ENCODE measurements around the gene CCL4L2. TPM values are rescaled to one million over a fixed set of nuclear protein-coding genes. Genes with fewer than 3 reads are reported as not detected.
"Not testable (repeated sequence)": the region's sequence is repeated elsewhere in the genome, so short reads cannot be mapped to it uniquely, and the experiment has no call there.

CCL4L2 gene
- total RNA-seq (2021; fragmentation: NEBNext Ultra II Directional; extraction: Animal tissue kit (Norgen Biotek cat#: 25700)) (not detected in 2 replicates), polyA plus RNA-seq (2011; rRNA removed) (not detected in 2 replicates), polyA minus RNA-seq (2011; rRNA and poly(A)+ RNA removed) (not detected in 2 replicates)
- not detected for polyA plus RNA-seq (2011; cell fraction: cytosol; rRNA removed)
- polyA plus RNA-seq (2011; cell fraction: nucleus; rRNA removed): not detected
- not detected in 4 replicates for polyA plus RNA-seq (2012, experiment 1 of 2)
- not detected for polyA plus RNA-seq (2012, experiment 2 of 2)
- not detected for polyA plus RNA-seq (2013, experiment 1 of 2)
- not detected for polyA plus RNA-seq (2013, experiment 2 of 2)
- not detected for polyA minus RNA-seq (2011; cell fraction: cytosol; rRNA and poly(A)+ RNA removed)
- not detected for polyA minus RNA-seq (2011; cell fraction: nucleus; rRNA and poly(A)+ RNA removed)
- long read RNA-seq, experiment 1: 0 reads
- long read RNA-seq, experiment 2: 0 reads

DNA sequence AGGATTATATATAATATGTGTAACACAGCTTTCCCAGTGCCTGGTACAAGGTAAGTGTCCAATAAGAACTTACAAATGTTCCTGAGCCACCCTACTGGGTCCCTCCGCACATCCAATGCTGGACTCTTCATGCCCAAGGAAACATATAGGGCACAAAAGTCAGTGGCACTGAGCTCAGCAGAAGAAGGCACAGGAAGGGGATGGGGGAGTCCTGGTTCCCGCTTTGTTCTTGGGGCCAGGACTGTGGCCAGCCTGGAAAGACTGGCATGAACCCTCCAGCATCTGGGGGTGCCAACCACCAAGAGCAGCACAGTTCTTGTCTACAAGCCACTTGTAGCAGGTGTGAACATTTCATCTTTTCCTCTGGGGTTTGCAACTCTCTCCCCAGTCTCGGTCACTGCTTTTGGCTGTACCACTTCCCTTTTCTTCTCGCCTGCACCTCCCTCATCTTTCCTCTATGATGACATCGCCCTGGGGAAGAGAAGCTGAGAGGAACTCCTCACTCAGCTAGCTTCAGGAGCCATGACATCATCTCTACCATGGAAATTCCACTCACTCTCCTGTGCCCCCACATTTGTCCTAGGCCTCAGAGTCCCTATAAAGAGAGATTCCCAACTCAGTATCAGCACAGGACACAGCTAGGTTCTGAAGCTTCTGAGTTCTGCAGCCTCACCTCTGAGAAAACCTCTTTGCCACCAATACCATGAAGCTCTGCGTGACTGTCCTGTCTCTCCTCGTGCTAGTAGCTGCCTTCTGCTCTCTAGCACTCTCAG lies at the start of gene CCL4L2:
TSS of gene CCL4L2 (plus strand) at position 625 of the 773 bp plus-strand sequence.
- H3K36me3 ChIP-seq (ENCODE audit: control insufficient read depth in 2 of 4, insufficient read depth in 4 of 4, low read length in 3 of 4); FAIRE-seq; H3K56ac ChIP-seq (replicated peaks; ENCODE audit: insufficient read length, low read depth, low read length); H3K23ac ChIP-seq (ENCODE audit: insufficient read length); H3K9ac ChIP-seq (replicated peaks in 1 of 4; ENCODE audit: extremely low read depth in 1 of 4, low read depth in 3 of 4, low read length in 3 of 4); H3K4me1 ChIP-seq (replicated peaks in 1 of 4; ENCODE audit: control insufficient read depth in 3 of 4, insufficient read depth in 4 of 4, low read length in 3 of 4); H4K5ac ChIP-seq (ENCODE audit: insufficient read length, low read depth, low read length); H2BK120ac ChIP-seq (replicated peaks; ENCODE audit: low read depth, low read length); DNase-seq (ENCODE audit: low read depth in 1 of 2, low spot score in 2 of 2); H3K4ac ChIP-seq (replicated peaks; ENCODE audit: insufficient read length, low read depth, low read length); H2BK12ac ChIP-seq (ENCODE audit: low read depth, low read length); H3K9me3 ChIP-seq (ENCODE audit: insufficient read depth in 2 of 2, low read depth in 1 of 2, low read length in 1 of 2); H3K79me2 ChIP-seq (ENCODE audit: control insufficient read depth in 1 of 2, insufficient read depth in 2 of 2, low read length in 2 of 2); H3K14ac ChIP-seq (ENCODE audit: insufficient read length); H2BK5ac ChIP-seq (ENCODE audit: low read depth, low read length); H3K27me3 ChIP-seq (replicated peaks in 1 of 4; ENCODE audit: control insufficient read depth in 3 of 4, extremely low read depth in 1 of 4, insufficient read depth in 3 of 4, low read length in 3 of 4); POLR2A ChIA-PET (ENCODE audit: partially characterized antibody); H3K23me2 ChIP-seq (ENCODE audit: low read depth, low read length); H4K20me1 ChIP-seq (replicated peaks in 1 of 2; ENCODE audit: control insufficient read depth in 1 of 2, insufficient read depth in 2 of 2, low read length in 2 of 2); H2AFZ ChIP-seq (ENCODE audit: low read length); H2BK20ac ChIP-seq (ENCODE audit: low read length); H4K8ac ChIP-seq (ENCODE audit: extremely low read depth, insufficient read depth, low read length); H3K27ac ChIP-seq (ENCODE audit: low read depth, low read length); H3K79me1 ChIP-seq (ENCODE audit: low read depth, low read length); H2AK5ac ChIP-seq (ENCODE audit: low read depth, low read length); H3K4me3 ChIP-seq (ENCODE audit: extremely low read depth in 1 of 4, insufficient read depth in 2 of 4, low read depth in 3 of 4, low read length in 4 of 4); H4K91ac ChIP-seq (replicated peaks; ENCODE audit: insufficient read length, low read length); H3K4me2 ChIP-seq (ENCODE audit: insufficient read depth in 1 of 2, low read depth in 2 of 2, low read length in 2 of 2); H2BK15ac ChIP-seq (ENCODE audit: low read length); H3K18ac ChIP-seq (ENCODE audit: extremely low read depth, low read length): not testable (repeated sequence)
- CTCF ChIA-PET (ENCODE audit: partially characterized antibody): interaction anchor here (1.1 kb wide), 1 partner anchor 82 kb away, joined by 3 read pairs; no protein-coding TSS in a partner anchor
- 83% methylated on average over 7 of the region's 7 CpGs; no CpG with 5 or more reads in 1 of the 2 experiments for WGBS, 2 experiments (ENCODE audit: extremely low coverage in 1 of 2, insufficient coverage in 1 of 2, insufficient read length in 1 of 2, insufficient replicate concordance in 2 of 2, low coverage in 1 of 2, low lambda C conversion rate in 2 of 2, missing lambda C conversion rate in 1 of 2)

Data from H1 (cell line).